ENCODE results near the gene ORAI3.

The ORAI3 gene

GRCh38 chr16:30902029-30902972 lies 46.6 kb upstream of the ORAI3 start:
- Histone ChIP-seq H3K4me3 (peak overlapping the region; percentile 52 to 55), H3K36me3 (peaks cover 0 to 5% (median 0%) of the 10 kb centered on the region in 3 donors), H3K27me3 (no peaks in the 10 kb centered on the region), H3K4me1 (peaks cover 0 to 21% (median 10%) of the 10 kb centered on the region in 4 donors), H3K27ac (peak overlapping the region; percentile 79 to 86), H3K9me3 (no peaks in the 10 kb centered on the region)
- intact Hi-C loops (cut with DNase I; ENCODE audit: low total_unique reads) = loop anchor here (5.0 kb wide), 1 partner anchor 60 kb away; no protein-coding TSS in a partner anchor
- TF ChIP-seq, protein P1, sequence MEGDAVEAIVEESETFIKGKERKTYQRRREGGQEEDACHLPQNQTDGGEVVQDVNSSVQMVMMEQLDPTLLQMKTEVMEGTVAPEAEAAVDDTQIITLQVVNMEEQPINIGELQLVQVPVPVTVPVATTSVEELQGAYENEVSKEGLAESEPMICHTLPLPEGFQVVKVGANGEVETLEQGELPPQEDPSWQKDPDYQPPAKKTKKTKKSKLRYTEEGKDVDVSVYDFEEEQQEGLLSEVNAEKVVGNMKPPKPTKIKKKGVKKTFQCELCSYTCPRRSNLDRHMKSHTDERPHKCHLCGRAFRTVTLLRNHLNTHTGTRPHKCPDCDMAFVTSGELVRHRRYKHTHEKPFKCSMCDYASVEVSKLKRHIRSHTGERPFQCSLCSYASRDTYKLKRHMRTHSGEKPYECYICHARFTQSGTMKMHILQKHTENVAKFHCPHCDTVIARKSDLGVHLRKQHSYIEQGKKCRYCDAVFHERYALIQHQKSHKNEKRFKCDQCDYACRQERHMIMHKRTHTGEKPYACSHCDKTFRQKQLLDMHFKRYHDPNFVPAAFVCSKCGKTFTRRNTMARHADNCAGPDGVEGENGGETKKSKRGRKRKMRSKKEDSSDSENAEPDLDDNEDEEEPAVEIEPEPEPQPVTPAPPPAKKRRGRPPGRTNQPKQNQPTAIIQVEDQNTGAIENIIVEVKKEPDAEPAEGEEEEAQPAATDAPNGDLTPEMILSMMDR (IDR thresholded peaks at IDR 0.05) = peak in 1 of 2 experiments; percentile 84
- DNase-seq = peak; percentile 39 to 80

GRCh38 chr16:30903002-30903401 lies 45.9 kb upstream of the ORAI3 start:
- Histone ChIP-seq H3K36me3 (peaks cover 0 to 5% (median 0%) of the 10 kb centered on the region in 3 donors), H3K4me1 (peaks cover 0 to 18% (median 6%) of the 10 kb centered on the region in 4 donors), H3K4me3 (peak overlapping the region; percentile 52 to 55), H3K27ac (peak overlapping the region; percentile 79 to 86), H3K27me3 (no peaks in the 10 kb centered on the region), H3K9me3 (no peaks in the 10 kb centered on the region)
- TF ChIP-seq, protein P1 (IDR thresholded peaks at IDR 0.05) = no peak
- intact Hi-C loops (cut with DNase I; ENCODE audit: low total_unique reads) = loop anchor here (5.0 kb wide), 1 partner anchor 61 kb away; no protein-coding TSS in a partner anchor
- no peak for DNase-seq

GRCh38 chr16:30903596-30903995 lies 45.3 kb upstream of the ORAI3 start:
- TF ChIP-seq, protein P1 (IDR thresholded peaks at IDR 0.05) = no peak
- Histone ChIP-seq H3K27me3 (no peaks in the 10 kb centered on the region), H3K36me3 (peaks cover 0 to 5% (median 0%) of the 10 kb centered on the region in 3 donors), H3K27ac (peak overlapping the region in 1 of 2 donors; percentile 86), H3K9me3 (no peaks in the 10 kb centered on the region), H3K4me1 (peaks cover 0 to 18% (median 6%) of the 10 kb centered on the region in 4 donors), H3K4me3 (no peak overlapping the region)
- intact Hi-C loops (cut with DNase I; ENCODE audit: low total_unique reads) = loop anchor here (5.0 kb wide), 1 partner anchor 61 kb away; no protein-coding TSS in a partner anchor
- peak in 1 of 2 donors; percentile 67 for DNase-seq

- Histone ChIP-seq H3K36me3 (peaks cover 0 to 5% (median 0%) of the 10 kb centered on the region in 3 donors), H3K27me3 (no peaks in the 10 kb centered on the region), H3K4me3 (no peak overlapping the region), H3K9me3 (no peaks in the 10 kb centered on the region), H3K27ac (no peak overlapping the region), H3K4me1 (peaks cover 0 to 18% (median 6%) of the 10 kb centered on the region in 4 donors)
- TF ChIP-seq, protein P1 (IDR thresholded peaks at IDR 0.05) = no peak
- no peak for DNase-seq
- intact Hi-C loops (cut with DNase I; ENCODE audit: low total_unique reads) = loop anchor here (5.0 kb wide), 1 partner anchor 62 kb away; no protein-coding TSS in a partner anchor
These were observed 44.6 kb upstream of the ORAI3 start for GRCh38 chr16:30904114-30904780.

- Histone ChIP-seq H3K9me3 (no peaks in the 10 kb centered on the region), H3K4me3 (no peak overlapping the region), H3K36me3 (no peaks in the 10 kb centered on the region), H3K4me1 (peaks cover 0 to 8% (median 2%) of the 10 kb centered on the region in 4 donors), H3K27ac (no peak overlapping the region), H3K27me3 (no peaks in the 10 kb centered on the region)
- no peak for DNase-seq
- intact Hi-C loops (cut with DNase I; ENCODE audit: low total_unique reads) = no loop called here
- TF ChIP-seq, protein P1 (IDR thresholded peaks at IDR 0.05) = no peak
These were observed 41.8 kb upstream of the ORAI3 start for GRCh38 chr16:30907064-30907463.

Measured in tibial artery (tissue), 4 donors.